Measurements from ENCODE around the gene ADGB.

DNA sequence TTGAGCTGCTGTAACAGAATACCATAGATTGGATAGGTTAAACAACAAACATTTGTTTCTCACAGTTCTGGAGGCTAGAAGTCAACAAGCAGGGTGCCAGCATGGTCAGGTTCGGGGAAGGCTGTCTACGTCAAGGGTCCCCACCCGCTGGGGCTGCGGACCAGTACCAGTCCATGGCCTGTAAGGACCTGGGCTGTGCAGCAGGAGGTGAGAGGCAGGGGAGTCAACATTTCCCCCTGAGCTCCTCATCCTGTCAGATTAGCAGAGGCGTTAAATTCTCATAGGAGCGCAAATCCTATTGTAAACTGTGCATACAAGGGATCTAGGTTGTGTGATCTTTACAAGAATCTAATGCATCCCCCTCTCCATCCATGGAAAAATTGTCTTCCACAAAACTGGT, 3.8 kb downstream of the ADGB start:
- TF ChIP-seq, protein P1, sequence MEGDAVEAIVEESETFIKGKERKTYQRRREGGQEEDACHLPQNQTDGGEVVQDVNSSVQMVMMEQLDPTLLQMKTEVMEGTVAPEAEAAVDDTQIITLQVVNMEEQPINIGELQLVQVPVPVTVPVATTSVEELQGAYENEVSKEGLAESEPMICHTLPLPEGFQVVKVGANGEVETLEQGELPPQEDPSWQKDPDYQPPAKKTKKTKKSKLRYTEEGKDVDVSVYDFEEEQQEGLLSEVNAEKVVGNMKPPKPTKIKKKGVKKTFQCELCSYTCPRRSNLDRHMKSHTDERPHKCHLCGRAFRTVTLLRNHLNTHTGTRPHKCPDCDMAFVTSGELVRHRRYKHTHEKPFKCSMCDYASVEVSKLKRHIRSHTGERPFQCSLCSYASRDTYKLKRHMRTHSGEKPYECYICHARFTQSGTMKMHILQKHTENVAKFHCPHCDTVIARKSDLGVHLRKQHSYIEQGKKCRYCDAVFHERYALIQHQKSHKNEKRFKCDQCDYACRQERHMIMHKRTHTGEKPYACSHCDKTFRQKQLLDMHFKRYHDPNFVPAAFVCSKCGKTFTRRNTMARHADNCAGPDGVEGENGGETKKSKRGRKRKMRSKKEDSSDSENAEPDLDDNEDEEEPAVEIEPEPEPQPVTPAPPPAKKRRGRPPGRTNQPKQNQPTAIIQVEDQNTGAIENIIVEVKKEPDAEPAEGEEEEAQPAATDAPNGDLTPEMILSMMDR (IDR thresholded peaks at IDR 0.05): no peak
- TF ChIP-seq POLR2A (IDR thresholded peaks at IDR 0.05): no peak

Measured in right lobe of liver (tissue), 4 donors.